SK-N-MC (cell line): ENCODE data around the gene GNG3.

ENCODE experiments used
- DNase-seq: peaks from one replicate; pipeline ENCODE4 v3.0.0-alpha.2; 2011; ENCODE audit warnings: low read depth, low spot score
- H3K27ac ChIP-seq: fragments of 200-600 bp; sonication (generic); 2 replicates; pipeline ENCODE4 v1.5.1; 2016; ENCODE audit warnings: mixed run types
- H3K36me3 ChIP-seq: fragments of 200-600 bp; sonication (generic); 2 replicates; pipeline ENCODE4 v1.6.1; 2017; ENCODE audit warnings: antibody characterized with exemption, low read length, mixed read lengths; ENCODE audit not compliant: insufficient read depth
- H3K4me3 ChIP-seq: fragments of 200-600 bp; sonication (generic); 2 replicates; pipeline ENCODE4 v1.5.1; 2016
- H3K9ac ChIP-seq: fragments of 200-600 bp; sonication (generic); 2 replicates; pipeline ENCODE4 v1.8.0; 2017; ENCODE audit warnings: mixed run types, mixed read lengths; ENCODE audit not compliant: insufficient read length
- H3K9me3 ChIP-seq: fragments of 200-600 bp; sonication (generic); 2 replicates; pipeline ENCODE4 v1.6.1; 2017; ENCODE audit warnings: low read depth, mild to moderate bottlenecking, antibody characterized with exemption, low read length, moderate library complexity, mixed read lengths
- EZH2 ChIP-seq: fragments of 200-600 bp; sonication (generic); IDR thresholded peaks from one replicate; pipeline ENCODE4 v1.6.1; 2017; ENCODE audit warnings: antibody characterized with exemption
- FOXP2 ChIP-seq: optimal IDR thresholded peaks from 2 replicates; pipeline ENCODE3; 2011; ENCODE audit warnings: mild to moderate bottlenecking, moderate library complexity; ENCODE audit not compliant: insufficient read depth; ENCODE audit errors: extremely low read length, control extremely low read depth
- POLR2AphosphoS5 ChIP-seq: IDR thresholded peaks from 2 replicates; pipeline ENCODE4 v1.6.1; 2012; ENCODE audit warnings: mild to moderate bottlenecking, low read depth, low read length, borderline replicate concordance

Gene GNG3

GRCh38 chr11:62719302-62719978, 12.0 kb downstream of the GNG3 start:
- Histone ChIP-seq H3K36me3 (peaks cover 99% of the 10 kb centered on the region), H3K27ac (no peak overlapping the region), H3K4me3 (no peak overlapping the region), H3K9ac (no peak overlapping the region), H3K9me3 (no peaks in the 10 kb centered on the region)
- TF ChIP-seq FOXP2 (no peak), EZH2 (no peak), POLR2AphosphoS5 (no peak)
- DNase-seq: no peak

- DNase-seq: no peak
Measured at GRCh38 chr11:62721994-62722393, 14.5 kb downstream of the GNG3 start.

GRCh38 chr11:62724171-62724570, 16.7 kb downstream of the GNG3 start:
- peak overlapping the region; percentile 98 for H3K4me3 ChIP-seq

More at GRCh38 chr11:62721994-62722393, 14.5 kb downstream of the GNG3 start:
- H3K4me3 ChIP-seq: no peak overlapping the region
- TF ChIP-seq EZH2 (no peak), POLR2AphosphoS5 (no peak), FOXP2 (no peak)
- peaks cover 86% of the 10 kb centered on the region for H3K36me3 ChIP-seq
- H3K27ac ChIP-seq: no peak overlapping the region
- peak overlapping the region; percentile 6 for H3K9ac ChIP-seq
- no peaks in the 10 kb centered on the region for H3K9me3 ChIP-seq

GRCh38 chr11:62725646-62726045, 18.2 kb downstream of the GNG3 start:
- DNase-seq: no peak
- H3K36me3 ChIP-seq: peaks cover 50% of the 10 kb centered on the region
- peak overlapping the region; percentile 100 for H3K27ac ChIP-seq
- TF ChIP-seq FOXP2 (no peak), POLR2AphosphoS5 (no peak)
- no peaks in the 10 kb centered on the region for H3K9me3 ChIP-seq
- peak overlapping the region; percentile 98 for H3K4me3 ChIP-seq
- peak overlapping the region; percentile 94 for H3K9ac ChIP-seq

More at GRCh38 chr11:62724171-62724570, 16.7 kb downstream of the GNG3 start:
- H3K27ac ChIP-seq: 0 out of 2 replicates have a peak overlapping the region, but pooled peaks have one; percentile 12
- no peak for DNase-seq
- H3K9me3 ChIP-seq: no peaks in the 10 kb centered on the region
- peak overlapping the region; percentile 94 for H3K9ac ChIP-seq
- TF ChIP-seq POLR2AphosphoS5 (no peak), FOXP2 (no peak), EZH2 (no peak)
- peaks cover 64% of the 10 kb centered on the region for H3K36me3 ChIP-seq

GRCh38 chr11:62726156-62726914, 18.9 kb downstream of the GNG3 start:
- no peak for DNase-seq
- Histone ChIP-seq H3K27ac (peak overlapping the region; percentile 100), H3K36me3 (peaks cover 47% of the 10 kb centered on the region), H3K9ac (peak overlapping the region; percentile 94), H3K9me3 (no peaks in the 10 kb centered on the region), H3K4me3 (peak overlapping the region; percentile 98)
- no peak for TF ChIP-seq FOXP2
- no peak for TF ChIP-seq EZH2
- no peak for TF ChIP-seq POLR2AphosphoS5

GRCh38 chr11:62726915-62727164, 19.4 kb downstream of the GNG3 start:
- peak overlapping the region; percentile 98 for H3K4me3 ChIP-seq
- peaks cover 43% of the 10 kb centered on the region for H3K36me3 ChIP-seq
- H3K9ac ChIP-seq: peak overlapping the region; percentile 94
- H3K27ac ChIP-seq: peak overlapping the region; percentile 100
- no peak for DNase-seq
- H3K9me3 ChIP-seq: no peaks in the 10 kb centered on the region
- TF ChIP-seq EZH2 (no peak), FOXP2 (no peak), POLR2AphosphoS5 (no peak)

- Histone ChIP-seq H3K9me3 (no peaks in the 10 kb centered on the region), H3K4me3 (peak within 1 kb of the TSS; percentile 98), H3K27ac (peak within 1 kb of the TSS; percentile 100), H3K9ac (peak within 1 kb of the TSS; percentile 97), H3K36me3 (peaks cover 38% of the 10 kb centered on the region)
- peak; percentile 96 for DNase-seq
- TF ChIP-seq POLR2AphosphoS5 (peak; percentile 79), FOXP2 (peak; percentile 88), EZH2 (no peak)
Measured at GRCh38 chr11:62727165-62727871, 19.8 kb downstream of the GNG3 start, which contains the start of gene HNRNPUL2. HNRNPUL2 (minus strand) TSS chr11:62727457; CDS start chr11:62727156, 301 bp downstream.

- Histone ChIP-seq H3K4me3 (peak overlapping the region; percentile 98), H3K36me3 (peaks cover 34% of the 10 kb centered on the region), H3K9ac (peak overlapping the region; percentile 97)
Measured at GRCh38 chr11:62727872-62728170, 20.3 kb downstream of the GNG3 start.

More at GRCh38 chr11:62727872-62728170, 20.3 kb downstream of the GNG3 start:
- Histone ChIP-seq H3K9me3 (no peaks in the 10 kb centered on the region), H3K27ac (peak overlapping the region; percentile 100)
- peak; percentile 97 for DNase-seq
- TF ChIP-seq POLR2AphosphoS5 (no peak), EZH2 (no peak), FOXP2 (no peak)
